ENCODE data around the gene BAZ2B. TPM values are rescaled to one million over a fixed set of nuclear protein-coding genes. Genes with fewer than 3 reads are reported as not detected.

Gene BAZ2B
- total RNA-seq, 1 experiment from 2014 or later = 47.6 TPM

DNA sequence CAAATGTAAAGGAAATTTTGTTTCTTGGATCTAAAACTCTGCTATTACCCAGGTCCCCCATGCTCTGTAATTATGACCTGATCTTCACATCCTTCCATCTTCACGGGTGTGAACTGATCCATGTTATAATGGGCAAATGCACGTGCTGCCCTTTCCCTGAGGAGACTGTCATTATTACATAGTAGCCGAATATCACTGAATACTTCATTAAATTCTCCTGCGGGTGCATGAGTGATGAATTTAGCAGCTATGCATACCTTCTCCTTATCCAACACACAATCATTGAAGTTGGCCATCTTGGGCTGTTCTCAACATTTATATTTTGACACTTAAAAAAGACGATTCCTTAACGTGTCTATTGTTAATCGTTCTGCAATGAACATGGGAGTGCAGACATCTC is 153.4 kb downstream of the BAZ2B start:
- POLR2A ChIA-PET (ENCODE audit: low non-redundant PET) = no interaction called here
- Histone ChIP-seq H3K27ac (ENCODE audit: low read depth, low read length, poor library complexity, severe bottlenecking) (no peak overlapping the region), H3K4me1 (ENCODE audit: insufficient read depth, low read length, poor library complexity, severe bottlenecking) (no peaks in the 10 kb centered on the region), H3K9me3 (ENCODE audit: low read depth, low read length, poor library complexity, severe bottlenecking) (no peaks in the 10 kb centered on the region), H3K4me3 (ENCODE audit: low read depth, low read length, poor library complexity, severe bottlenecking) (no peak overlapping the region), H3K36me3 (ENCODE audit: insufficient read depth, low read length, poor library complexity, severe bottlenecking) (no peaks in the 10 kb centered on the region), H3K27me3 (replicated peaks; ENCODE audit: insufficient read depth, low read depth, low read length, poor library complexity) (no peaks in the 10 kb centered on the region)
- TF ChIP-seq, protein P1, sequence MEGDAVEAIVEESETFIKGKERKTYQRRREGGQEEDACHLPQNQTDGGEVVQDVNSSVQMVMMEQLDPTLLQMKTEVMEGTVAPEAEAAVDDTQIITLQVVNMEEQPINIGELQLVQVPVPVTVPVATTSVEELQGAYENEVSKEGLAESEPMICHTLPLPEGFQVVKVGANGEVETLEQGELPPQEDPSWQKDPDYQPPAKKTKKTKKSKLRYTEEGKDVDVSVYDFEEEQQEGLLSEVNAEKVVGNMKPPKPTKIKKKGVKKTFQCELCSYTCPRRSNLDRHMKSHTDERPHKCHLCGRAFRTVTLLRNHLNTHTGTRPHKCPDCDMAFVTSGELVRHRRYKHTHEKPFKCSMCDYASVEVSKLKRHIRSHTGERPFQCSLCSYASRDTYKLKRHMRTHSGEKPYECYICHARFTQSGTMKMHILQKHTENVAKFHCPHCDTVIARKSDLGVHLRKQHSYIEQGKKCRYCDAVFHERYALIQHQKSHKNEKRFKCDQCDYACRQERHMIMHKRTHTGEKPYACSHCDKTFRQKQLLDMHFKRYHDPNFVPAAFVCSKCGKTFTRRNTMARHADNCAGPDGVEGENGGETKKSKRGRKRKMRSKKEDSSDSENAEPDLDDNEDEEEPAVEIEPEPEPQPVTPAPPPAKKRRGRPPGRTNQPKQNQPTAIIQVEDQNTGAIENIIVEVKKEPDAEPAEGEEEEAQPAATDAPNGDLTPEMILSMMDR (conservative IDR thresholded peaks at IDR 0.05; ENCODE audit: low read depth, low read length) = no peak
- TF ChIP-seq EZH2 (IDR thresholded peaks at IDR 0.05; ENCODE audit: borderline replicate concordance, low read depth, low read length, poor library complexity, severe bottlenecking) = no peak
- no peak for DNase-seq (ENCODE audit: low spot score)
- intact Hi-C loops (cut with micrococcal nuclease; ENCODE audit: unreplicated experiment) = no loop called here
- CTCF ChIA-PET = no interaction called here
- BruUV-seq (replicated peaks) = no TSS peak

DNA sequence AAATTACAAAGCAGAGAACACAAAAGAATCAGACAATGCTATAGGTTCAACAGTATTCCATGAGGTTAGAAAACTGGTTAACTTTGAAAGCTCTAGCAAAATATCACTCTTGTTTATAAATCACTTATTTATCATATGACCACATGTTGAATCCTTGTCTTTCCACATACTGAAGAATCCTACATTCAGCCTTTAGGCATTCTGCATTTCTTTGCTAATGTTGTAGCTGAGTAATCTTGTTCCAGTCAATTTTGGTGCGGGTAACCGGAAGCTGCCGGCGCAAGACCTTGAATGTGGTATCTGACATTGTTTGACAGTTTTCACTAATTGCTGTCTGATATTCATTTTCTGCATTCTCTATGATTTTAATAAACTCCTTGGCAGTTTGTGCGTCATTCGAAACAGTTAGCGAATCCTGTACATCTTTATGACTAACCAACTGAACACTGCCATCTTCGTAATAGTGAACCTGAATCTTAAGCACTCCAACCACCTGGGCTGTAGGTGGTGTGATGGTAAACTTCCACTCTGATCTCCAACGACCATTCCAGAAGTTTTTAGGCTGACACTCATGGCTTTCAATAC is 154.1 kb downstream of the BAZ2B start:
- ChIA-PET POLR2A (ENCODE audit: low non-redundant PET) (no interaction called here), CTCF (no interaction called here)
- Histone ChIP-seq H3K9me3 (ENCODE audit: low read depth, low read length, poor library complexity, severe bottlenecking) (no peaks in the 10 kb centered on the region), H3K36me3 (ENCODE audit: insufficient read depth, low read length, poor library complexity, severe bottlenecking) (no peaks in the 10 kb centered on the region), H3K4me1 (ENCODE audit: insufficient read depth, low read length, poor library complexity, severe bottlenecking) (no peaks in the 10 kb centered on the region), H3K27ac (ENCODE audit: low read depth, low read length, poor library complexity, severe bottlenecking) (no peak overlapping the region), H3K4me3 (ENCODE audit: low read depth, low read length, poor library complexity, severe bottlenecking) (no peak overlapping the region), H3K27me3 (replicated peaks; ENCODE audit: insufficient read depth, low read depth, low read length, poor library complexity) (no peaks in the 10 kb centered on the region)
- BruUV-seq (replicated peaks) = no TSS peak
- TF ChIP-seq EZH2 (IDR thresholded peaks at IDR 0.05; ENCODE audit: borderline replicate concordance, low read depth, low read length, poor library complexity, severe bottlenecking) = no peak
- intact Hi-C loops (cut with micrococcal nuclease; ENCODE audit: unreplicated experiment) = no loop called here
- no peak for DNase-seq (ENCODE audit: low spot score)

DNA sequence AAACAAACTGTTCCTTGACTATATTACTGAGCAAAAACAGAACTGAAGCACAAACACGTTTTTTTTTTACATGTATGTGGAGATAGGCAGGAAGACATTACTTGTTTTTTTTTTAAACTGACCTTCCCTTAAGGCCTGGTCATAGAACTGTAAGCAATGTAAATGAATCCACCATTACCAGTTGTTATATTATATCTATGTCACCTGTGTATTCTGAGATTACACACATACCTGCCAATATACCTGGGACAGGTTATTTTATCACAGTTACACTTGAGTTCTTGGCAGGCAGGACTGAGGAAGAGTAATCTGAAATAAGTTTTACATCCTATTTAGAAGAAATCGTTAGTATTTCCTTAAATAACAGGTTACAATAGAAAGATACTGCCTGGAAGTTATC is 155.3 kb downstream of the BAZ2B start:
- Histone ChIP-seq H3K4me3 (ENCODE audit: low read depth, low read length, poor library complexity, severe bottlenecking) (no peak overlapping the region), H3K9me3 (ENCODE audit: low read depth, low read length, poor library complexity, severe bottlenecking) (no peaks in the 10 kb centered on the region), H3K27ac (ENCODE audit: low read depth, low read length, poor library complexity, severe bottlenecking) (no peak overlapping the region), H3K36me3 (ENCODE audit: insufficient read depth, low read length, poor library complexity, severe bottlenecking) (no peaks in the 10 kb centered on the region), H3K4me1 (ENCODE audit: insufficient read depth, low read length, poor library complexity, severe bottlenecking) (no peaks in the 10 kb centered on the region), H3K27me3 (replicated peaks; ENCODE audit: insufficient read depth, low read depth, low read length, poor library complexity) (no peaks in the 10 kb centered on the region)
- intact Hi-C loops (cut with micrococcal nuclease; ENCODE audit: unreplicated experiment) = no loop called here
- BruUV-seq (replicated peaks) = no TSS peak
- CTCF ChIA-PET = no interaction called here
- POLR2A ChIA-PET (ENCODE audit: low non-redundant PET) = no interaction called here
- no peak for DNase-seq (ENCODE audit: low spot score)
- TF ChIP-seq, protein P1 (conservative IDR thresholded peaks at IDR 0.05; ENCODE audit: low read depth, low read length) = no peak

DNA sequence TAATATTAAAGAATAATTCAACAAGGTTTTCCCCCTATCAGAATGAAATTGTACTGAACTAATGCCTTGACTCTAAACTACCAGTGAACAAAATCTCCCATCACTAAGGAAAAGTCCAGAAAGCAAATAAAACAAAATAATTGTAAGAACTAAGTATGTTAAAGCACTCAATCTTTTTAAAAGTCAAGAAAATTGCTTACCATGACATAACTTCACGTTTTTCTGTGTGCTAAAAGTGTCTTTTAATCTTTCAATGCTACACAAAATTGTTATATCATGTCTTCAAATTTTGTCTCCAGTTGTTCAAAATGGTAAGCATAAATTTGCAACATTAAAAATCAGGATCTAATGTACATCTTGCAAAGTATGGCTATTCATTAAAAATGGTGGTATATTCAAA is 156.1 kb downstream of the BAZ2B start:
- CTCF ChIA-PET = no interaction called here

More for the DNA sequence above, 156.1 kb downstream of the BAZ2B start:
- Histone ChIP-seq H3K27me3 (replicated peaks; ENCODE audit: insufficient read depth, low read depth, low read length, poor library complexity) (no peaks in the 10 kb centered on the region), H3K4me1 (ENCODE audit: insufficient read depth, low read length, poor library complexity, severe bottlenecking) (no peaks in the 10 kb centered on the region), H3K9me3 (ENCODE audit: low read depth, low read length, poor library complexity, severe bottlenecking) (no peaks in the 10 kb centered on the region), H3K4me3 (ENCODE audit: low read depth, low read length, poor library complexity, severe bottlenecking) (no peak overlapping the region), H3K27ac (ENCODE audit: low read depth, low read length, poor library complexity, severe bottlenecking) (no peak overlapping the region), H3K36me3 (ENCODE audit: insufficient read depth, low read length, poor library complexity, severe bottlenecking) (no peaks in the 10 kb centered on the region)
- intact Hi-C loops (cut with micrococcal nuclease; ENCODE audit: unreplicated experiment) = no loop called here
- no peak for DNase-seq (ENCODE audit: low spot score)
- BruUV-seq (replicated peaks) = no TSS peak
- POLR2A ChIA-PET (ENCODE audit: low non-redundant PET) = no interaction called here
- TF ChIP-seq EZH2 (IDR thresholded peaks at IDR 0.05; ENCODE audit: borderline replicate concordance, low read depth, low read length, poor library complexity, severe bottlenecking) = no peak
- TF ChIP-seq, protein P1 (conservative IDR thresholded peaks at IDR 0.05; ENCODE audit: low read depth, low read length) = no peak
